DMS114 treated with DMSO at 0.1 percent for 48 hours (cell line): ENCODE data around the gene PRKCE.

ENCODE experiments used
- DNase-seq: peaks from one replicate; lab custom pipeline; 2025; ENCODE audit not compliant: unreplicated experiment; lab: John Stamatoyannopoulos, UW

PRKCE gene

GRCh38 chr2:45830322-45830721 lies 178.8 kb downstream of the PRKCE start:
- DNase-seq = no peak

GRCh38 chr2:45833301-45833967 lies 182.0 kb downstream of the PRKCE start:
- no peak for DNase-seq

- no peak for DNase-seq
Measured at GRCh38 chr2:45833968-45834344, 182.5 kb downstream of the PRKCE start.

GRCh38 chr2:45834372-45834771 lies 182.9 kb downstream of the PRKCE start:
- no peak for DNase-seq

- DNase-seq = no peak
Measured at GRCh38 chr2:45834858-45835257, 183.4 kb downstream of the PRKCE start.

GRCh38 chr2:45836316-45836715 lies 184.8 kb downstream of the PRKCE start:
- DNase-seq = no peak

GRCh38 chr2:45836740-45837139 lies 185.3 kb downstream of the PRKCE start:
- no peak for DNase-seq

GRCh38 chr2:45837812-45838341 lies 186.4 kb downstream of the PRKCE start:
- DNase-seq = no peak

GRCh38 chr2:45839508-45840251 lies 188.2 kb downstream of the PRKCE start:
- no peak for DNase-seq

- DNase-seq = no peak
Measured at GRCh38 chr2:45840481-45840880, 189.0 kb downstream of the PRKCE start.

- DNase-seq = no peak
Measured at GRCh38 chr2:45841752-45842407, 190.4 kb downstream of the PRKCE start.

GRCh38 chr2:45843136-45843535 lies 191.7 kb downstream of the PRKCE start:
- no peak for DNase-seq

GRCh38 chr2:45844796-45845457 lies 193.5 kb downstream of the PRKCE start:
- no peak for DNase-seq

GRCh38 chr2:45845566-45845965 lies 194.1 kb downstream of the PRKCE start:
- DNase-seq = no peak

GRCh38 chr2:45849491-45850283 lies 198.2 kb downstream of the PRKCE start:
- no peak for DNase-seq

- DNase-seq = no peak
Measured at GRCh38 chr2:45850558-45850957, 199.1 kb downstream of the PRKCE start.

- DNase-seq = no peak
Measured at GRCh38 chr2:45851111-45851510, 199.6 kb downstream of the PRKCE start.

- no peak for DNase-seq
Measured at GRCh38 chr2:45851576-45852304, 200.3 kb downstream of the PRKCE start.

GRCh38 chr2:45852450-45853150 lies 201.1 kb downstream of the PRKCE start:
- no peak for DNase-seq
